Ishikawa (cell line): ENCODE results near the gene TMEFF1.

ENCODE experiments used
- CEBPB ChIP-seq: IDR thresholded peaks from 2 replicates; pipeline ENCODE4 v1.6.1; 2012
- CREB1 ChIP-seq: IDR thresholded peaks from 2 replicates; pipeline ENCODE4 v1.6.1; 2012; ENCODE audit warnings: low read depth
- EGR1 ChIP-seq: IDR thresholded peaks from 2 replicates; pipeline ENCODE4 v1.6.1; 2012
- EP300 ChIP-seq: IDR thresholded peaks from 2 replicates; pipeline ENCODE4 v1.6.1; 2012; ENCODE audit warnings: borderline replicate concordance
- FOXM1 ChIP-seq: IDR thresholded peaks from 2 replicates; pipeline ENCODE4 v1.6.1; 2012; ENCODE audit warnings: low read depth, borderline replicate concordance
- MAX ChIP-seq: IDR thresholded peaks from 2 replicates; pipeline ENCODE4 v1.6.1; 2012
- NFIC ChIP-seq: IDR thresholded peaks from 2 replicates; pipeline ENCODE4 v1.6.1; 2012
- RAD21 ChIP-seq: IDR thresholded peaks from 2 replicates; pipeline ENCODE4 v1.6.1; 2012; ENCODE audit warnings: low read depth
- REST ChIP-seq: IDR thresholded peaks from 2 replicates; pipeline ENCODE4 v1.6.1; 2012; ENCODE audit warnings: low read depth, mild to moderate bottlenecking
- TAF1 ChIP-seq: IDR thresholded peaks from 2 replicates; pipeline ENCODE4 v1.6.1; 2012; ENCODE audit warnings: low read depth, mild to moderate bottlenecking
- USF1 ChIP-seq: IDR thresholded peaks from 2 replicates; pipeline ENCODE4 v1.6.1; 2012
- YY1 ChIP-seq: IDR thresholded peaks from 2 replicates; pipeline ENCODE4 v1.6.1; 2012; ENCODE audit warnings: low read depth
- ZBTB7A ChIP-seq: IDR thresholded peaks from 2 replicates; pipeline ENCODE4 v1.6.1; 2012; ENCODE audit warnings: low read depth

- TF ChIP-seq RAD21 (no peak), TAF1 (no peak), EP300 (no peak), USF1 (no peak), REST (no peak), ZBTB7A (no peak), CREB1 (no peak), MAX (no peak), YY1 (no peak), CEBPB (no peak), NFIC (no peak), FOXM1 (no peak), EGR1 (no peak)
These were observed 108.7 kb downstream of the TMEFF1 start for GRCh38 chr9:100581661-100582060.
